Adrenal gland (tissue), 5 donors: ENCODE measurements around the gene DUSP3.

Experiments
- CTCF ChIP-seq, 6 experiments: fragments of 450-650 bp in 4 of 6; fragments of 200-600 bp in 2 of 6; sonication (generic) in 1 of 6; IDR thresholded peaks; 1 replicate in 5 of 6; 2 replicates in 1 of 6; pipeline versions ENCODE4 v1.5.1 to v1.8.0; 2016 to 2021; ENCODE audit warnings: antibody characterized with exemption in 6 of 6, mild to moderate bottlenecking in 2 of 6, moderate library complexity in 1 of 6
- POLR2A ChIP-seq, 2 donors: fragments of 450-650 bp; IDR thresholded peaks; one replicate each; pipeline ENCODE4 v1.6.1; 2017; ENCODE audit warnings: antibody characterized with exemption in 2 of 2, mild to moderate bottlenecking in 2 of 2, moderate library complexity in 1 of 2
- donor health status: DM: no; HTN: no; CAD: no.

GRCh38 chr17:43767053-43767712 lies 11.6 kb downstream of the DUSP3 start:
- TF ChIP-seq POLR2A (IDR thresholded peaks at IDR 0.05) = no peak
- TF ChIP-seq CTCF (IDR thresholded peaks at IDR 0.05) = no peak
